Measurements from ENCODE around the gene LAMTOR3.

GRCh38 chr4:99886146-99886545 is 8.1 kb downstream of the LAMTOR3 start:
- TF ChIP-seq CTCF (IDR thresholded peaks at IDR 0.05) (no peak), POLR2A (IDR thresholded peaks at IDR 0.05) (no peak)
